Peyer's patch (tissue), 4 donors: ENCODE results near the gene ENO4.

ENCODE experiments used
- CTCF ChIP-seq, 6 experiments: fragments of 450-650 bp in 4 of 6; fragments of 200-600 bp in 2 of 6; sonication (generic) in 1 of 6; IDR thresholded peaks; one replicate each; pipeline ENCODE4 v1.5.1; 2017 to 2019; ENCODE audit warnings: antibody characterized with exemption in 6 of 6, mild to moderate bottlenecking in 3 of 6, moderate library complexity in 1 of 6
- POLR2A ChIP-seq, 2 donors: fragments of 450-650 bp; IDR thresholded peaks; one replicate each; pipeline ENCODE4 v1.5.1; 2017; ENCODE audit warnings: antibody characterized with exemption in 2 of 2, mild to moderate bottlenecking in 2 of 2, moderate library complexity in 2 of 2

- TF ChIP-seq CTCF (IDR thresholded peaks at IDR 0.05): peak in 3 of 6 experiments; percentile 20 to 51 (median 23)
- no peak for TF ChIP-seq POLR2A (IDR thresholded peaks at IDR 0.05)
Observed at GRCh38 chr10:116836902-116837523, 12.3 kb upstream of the ENO4 start.
